K562 (cell line): Measurements from ENCODE around the gene COL6A2.

ENCODE experiments used
- EHMT2 ChIP-seq: fragments of 450-650 bp; IDR thresholded peaks from 2 replicates; pipeline ENCODE4 v1.6.1; 2018; ENCODE audit warnings: antibody characterized with exemption
- FOXA1 ChIP-seq: fragments of 450-650 bp; IDR thresholded peaks from 2 replicates; pipeline ENCODE4 v1.6.1; 2016; ENCODE audit warnings: mild to moderate bottlenecking, borderline replicate concordance
- KAT7 ChIP-seq: sonication (generic); formaldehyde crosslinking; IDR thresholded peaks from 2 replicates; pipeline ENCODE4 v1.8.0; 2022; ENCODE audit warnings: missing genetic modification reagents, mild to moderate bottlenecking, borderline replicate concordance
- MTA3 ChIP-seq: fragments of 450-650 bp; formaldehyde crosslinking; IDR thresholded peaks from 2 replicates; pipeline ENCODE4 v1.6.1; 2017; ENCODE audit warnings: mild to moderate bottlenecking, borderline replicate concordance
- PCBP1 ChIP-seq: fragments of 200-400 bp; formaldehyde crosslinking; IDR thresholded peaks from 2 replicates; pipeline ENCODE4 v1.6.1; 2018; ENCODE audit warnings: mild to moderate bottlenecking, low read depth, low read length; ENCODE audit not compliant: poor library complexity, severe bottlenecking
- POLR2AphosphoS2 ChIP-seq: IDR thresholded peaks from 2 replicates; pipeline ENCODE4 v1.6.1; 2012; ENCODE audit warnings: low read length, improper control_type of control experiment
- RFX5 ChIP-seq: IDR thresholded peaks from 2 replicates; pipeline ENCODE4 v1.6.1; 2011; ENCODE audit warnings: low read depth, mild to moderate bottlenecking, improper control_type of control experiment, low read length
- SAFB2 ChIP-seq: fragments of 200-400 bp; formaldehyde crosslinking; IDR thresholded peaks from 2 replicates; pipeline ENCODE4 v1.6.1; 2018; ENCODE audit warnings: borderline replicate concordance, low read length, low read depth, moderate library complexity; ENCODE audit not compliant: severe bottlenecking
- STAG1 ChIP-seq: sonication (generic); formaldehyde crosslinking; IDR thresholded peaks from 2 replicates; pipeline ENCODE4 v1.5.0; 2020; ENCODE audit warnings: missing genetic modification reagents, borderline replicate concordance
- TOE1 ChIP-seq, 2 experiments: fragments of 450-650 bp in 1 of 2; sonication (generic) in 1 of 2; formaldehyde crosslinking in 1 of 2; IDR thresholded peaks; 2 replicates each; pipeline versions ENCODE4 v1.7.1 to v1.8.0; 2016 to 2022; ENCODE audit warnings: borderline replicate concordance in 2 of 2, mild to moderate bottlenecking in 2 of 2, antibody characterized with exemption in 1 of 2, inconsistent platforms in 1 of 2, low read depth in 1 of 2, missing genetic modification reagents in 1 of 2, moderate library complexity in 1 of 2
- ZFP36 ChIP-seq: fragments of 150-350 bp; IDR thresholded peaks from 2 replicates; pipeline ENCODE4 v1.6.1; 2018; ENCODE audit warnings: low read length, low read depth; ENCODE audit not compliant: partially characterized antibody
- TF ChIP-seq, protein P1 (sequence below): fragments of 450-650 bp; formaldehyde crosslinking; IDR thresholded peaks from 2 replicates; pipeline ENCODE4 v1.4.0; 2022; ENCODE audit warnings: mild to moderate bottlenecking, moderate library complexity
- TF ChIP-seq, protein P2 (sequence below), 3 experiments: IDR thresholded peaks in 2 of 3; conservative IDR thresholded peaks in 1 of 3; 2 replicates each; pipeline ENCODE4 v1.5.1; 2011 to 2012; ENCODE audit warnings: low read length in 3 of 3, mild to moderate bottlenecking in 3 of 3, control low read depth in 2 of 3, improper control_type of control experiment in 1 of 3, inconsistent platforms in 1 of 3, low read depth in 1 of 3, mixed read lengths in 1 of 3, moderate library complexity in 1 of 3; ENCODE audit not compliant: insufficient read depth in 2 of 3
- TF ChIP-seq, protein P3 (sequence below): sonication (generic); formaldehyde crosslinking; IDR thresholded peaks from 2 replicates; pipeline ENCODE4 v1.9.0; 2022; ENCODE audit warnings: mild to moderate bottlenecking, missing genetic modification reagents

DNA sequence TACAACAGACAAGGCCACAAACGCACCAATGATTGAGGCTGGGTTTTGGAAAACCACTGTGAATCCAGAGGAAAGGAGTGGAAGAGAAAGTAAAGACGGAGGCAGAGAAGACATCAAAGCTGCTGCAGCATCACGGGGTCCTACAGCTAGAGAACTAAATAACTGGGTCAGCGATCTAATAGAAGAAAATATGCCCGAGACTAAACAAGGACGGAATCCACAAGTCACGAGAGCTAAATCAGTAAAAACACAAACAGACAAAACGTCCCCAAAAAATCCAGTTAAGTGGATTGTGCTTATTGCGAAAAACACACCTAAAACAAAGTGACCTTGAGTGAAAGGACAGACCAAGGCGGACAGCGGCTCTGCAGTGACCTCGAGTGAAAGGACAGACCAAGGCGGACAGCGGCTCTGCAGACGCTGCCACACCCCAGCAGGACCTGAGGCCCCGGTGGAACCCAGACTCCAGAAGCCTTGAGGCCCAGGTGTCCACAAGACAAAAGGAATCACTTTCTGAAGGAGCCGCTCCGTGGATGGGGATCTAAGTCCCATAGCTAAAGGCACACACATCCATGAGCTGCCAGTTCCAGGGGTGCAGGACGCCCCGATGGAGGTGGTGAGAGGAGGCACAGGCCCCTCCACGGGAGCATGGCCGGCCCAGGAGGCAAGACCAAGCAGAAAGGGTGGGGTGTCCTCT is 51.4 kb downstream of the COL6A2 start:
- no peak for TF ChIP-seq SAFB2
- no peak for TF ChIP-seq TOE1 (IDR thresholded peaks at IDR 0.05; ENCODE audit: borderline replicate concordance)
- no peak for TF ChIP-seq TOE1 (CRISPR knock-in tag; IDR thresholded peaks at IDR 0.05; ENCODE audit: borderline replicate concordance, low read depth)
- no peak for TF ChIP-seq KAT7
- TF ChIP-seq POLR2AphosphoS2, result no peak
- TF ChIP-seq RFX5, result no peak
- no peak for TF ChIP-seq PCBP1
- TF ChIP-seq MTA3, result no peak
- TF ChIP-seq, protein P1, sequence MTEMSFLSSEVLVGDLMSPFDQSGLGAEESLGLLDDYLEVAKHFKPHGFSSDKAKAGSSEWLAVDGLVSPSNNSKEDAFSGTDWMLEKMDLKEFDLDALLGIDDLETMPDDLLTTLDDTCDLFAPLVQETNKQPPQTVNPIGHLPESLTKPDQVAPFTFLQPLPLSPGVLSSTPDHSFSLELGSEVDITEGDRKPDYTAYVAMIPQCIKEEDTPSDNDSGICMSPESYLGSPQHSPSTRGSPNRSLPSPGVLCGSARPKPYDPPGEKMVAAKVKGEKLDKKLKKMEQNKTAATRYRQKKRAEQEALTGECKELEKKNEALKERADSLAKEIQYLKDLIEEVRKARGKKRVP (CRISPR knock-in tag), result no peak
- TF ChIP-seq EHMT2, result no peak
- TF ChIP-seq, protein P2, sequence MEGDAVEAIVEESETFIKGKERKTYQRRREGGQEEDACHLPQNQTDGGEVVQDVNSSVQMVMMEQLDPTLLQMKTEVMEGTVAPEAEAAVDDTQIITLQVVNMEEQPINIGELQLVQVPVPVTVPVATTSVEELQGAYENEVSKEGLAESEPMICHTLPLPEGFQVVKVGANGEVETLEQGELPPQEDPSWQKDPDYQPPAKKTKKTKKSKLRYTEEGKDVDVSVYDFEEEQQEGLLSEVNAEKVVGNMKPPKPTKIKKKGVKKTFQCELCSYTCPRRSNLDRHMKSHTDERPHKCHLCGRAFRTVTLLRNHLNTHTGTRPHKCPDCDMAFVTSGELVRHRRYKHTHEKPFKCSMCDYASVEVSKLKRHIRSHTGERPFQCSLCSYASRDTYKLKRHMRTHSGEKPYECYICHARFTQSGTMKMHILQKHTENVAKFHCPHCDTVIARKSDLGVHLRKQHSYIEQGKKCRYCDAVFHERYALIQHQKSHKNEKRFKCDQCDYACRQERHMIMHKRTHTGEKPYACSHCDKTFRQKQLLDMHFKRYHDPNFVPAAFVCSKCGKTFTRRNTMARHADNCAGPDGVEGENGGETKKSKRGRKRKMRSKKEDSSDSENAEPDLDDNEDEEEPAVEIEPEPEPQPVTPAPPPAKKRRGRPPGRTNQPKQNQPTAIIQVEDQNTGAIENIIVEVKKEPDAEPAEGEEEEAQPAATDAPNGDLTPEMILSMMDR (IDR thresholded peaks at IDR 0.05 in 2 of 3, conservative IDR thresholded peaks at IDR 0.05 in 1 of 3; ENCODE audit: insufficient read depth in 2 of 3, low read depth in 1 of 3, low read length in 3 of 3), result no peak
- TF ChIP-seq, protein P3, sequence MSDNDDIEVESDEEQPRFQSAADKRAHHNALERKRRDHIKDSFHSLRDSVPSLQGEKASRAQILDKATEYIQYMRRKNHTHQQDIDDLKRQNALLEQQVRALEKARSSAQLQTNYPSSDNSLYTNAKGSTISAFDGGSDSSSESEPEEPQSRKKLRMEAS (CRISPR knock-in tag), result no peak
- no peak for TF ChIP-seq ZFP36
- TF ChIP-seq FOXA1, result no peak
- TF ChIP-seq STAG1 (CRISPR knock-in tag), result no peak
